Measurements from ENCODE around the gene GPHN. TPM values are rescaled to one million over a fixed set of nuclear protein-coding genes. Genes with fewer than 3 reads are reported as not detected.

Gene GPHN
- total and polyA plus RNA-seq, 2 of the 4 experiments (the other 2 are of a cell fraction): 8.0 to 8.1 TPM

GRCh38 chr14:66652525-66653106 is 144.7 kb downstream of the GPHN start:
- Histone ChIP-seq H3K4me2 (ENCODE audit: low read depth, low read length) (no peak overlapping the region), H2BK120ac (ENCODE audit: low read depth, low read length) (no peak overlapping the region), H4K8ac (ENCODE audit: low read depth in 2 of 2, low read length in 2 of 2) (no peak overlapping the region), H3K9ac (ENCODE audit: low read depth, low read length) (no peak overlapping the region; the same call in 1 of the 2 replicates), H2BK20ac (ENCODE audit: low read depth, low read length) (no peak overlapping the region), H3K9me1 (ENCODE audit: insufficient read depth, low read length) (no peaks in the 10 kb centered on the region), H2BK5ac (ENCODE audit: low read depth, low read length, poor library complexity, severe bottlenecking) (no peak overlapping the region), H3K79me1 (ENCODE audit: low read depth in 1 of 2, low read length in 2 of 2) (no peaks in the 10 kb centered on the region), H4K91ac (ENCODE audit: insufficient read depth, low read depth, low read length) (no peak overlapping the region), H2AFZ (replicated peaks; ENCODE audit: low read length, poor library complexity) (no peak overlapping the region), H3K18ac (ENCODE audit: low read depth, low read length) (no peak overlapping the region), H3K36me3 (ENCODE audit: control insufficient read depth, insufficient read depth, low read length) (no peaks in the 10 kb centered on the region), H3K56ac (ENCODE audit: extremely low read depth, insufficient read depth, low read length) (no peak overlapping the region), H3K4ac (ENCODE audit: low read depth, low read length) (no peak overlapping the region), H3K14ac (replicated peaks; ENCODE audit: low read depth, low read length) (no peak overlapping the region), H4K20me1 (ENCODE audit: insufficient read depth, low read length) (no peaks in the 10 kb centered on the region), H4K5ac (ENCODE audit: low read depth, low read length) (no peak overlapping the region), H3K9me3 (ENCODE audit: control insufficient read depth, insufficient read depth, low read length) (peaks cover 2% of the 10 kb centered on the region; the same call in 1 of the 2 replicates), H3K27ac (ENCODE audit: insufficient read depth, low read length) (no peak overlapping the region), H2BK15ac (ENCODE audit: low read depth, low read length) (no peak overlapping the region), H3K4me1 (ENCODE audit: control insufficient read depth, insufficient read depth, low read length) (no peaks in the 10 kb centered on the region), H3K4me3 (ENCODE audit: insufficient read depth, low read depth, low read length) (no peak overlapping the region), H2AK5ac (ENCODE audit: low read depth, low read length) (no peak overlapping the region), H3K27me3 (ENCODE audit: control insufficient read depth, insufficient read depth, low read length) (no peaks in the 10 kb centered on the region), H2AK9ac (replicated peaks; ENCODE audit: low read depth, low read length, poor library complexity) (no peak overlapping the region), H3K23ac (ENCODE audit: low read depth, low read length) (no peak overlapping the region)
- ChIA-PET CTCF (no interaction called here), POLR2A (ENCODE audit: unreplicated experiment) (interaction anchor here (0.6 kb wide), 1 partner anchor 732 kb away, joined by 6 read pairs; no protein-coding TSS in a partner anchor)
- in situ Hi-C loops (cut with MboI; ENCODE audit: low sequenced_read_pairs): no loop called here
- BruUV-seq (replicated peaks): no TSS peak
- TF ChIP-seq MAFK (IDR thresholded peaks at IDR 0.05; ENCODE audit: low read depth, low read length): no peak
- no peak for TF ChIP-seq FOS (IDR thresholded peaks at IDR 0.05; ENCODE audit: low read depth, low read length)
- no peak for TF ChIP-seq NFE2L2 (IDR thresholded peaks at IDR 0.05; ENCODE audit: low read depth, low read length)
- no peak for TF ChIP-seq MAZ (IDR thresholded peaks at IDR 0.05; ENCODE audit: borderline replicate concordance, low read depth, low read length)
- TF ChIP-seq, protein P1, sequence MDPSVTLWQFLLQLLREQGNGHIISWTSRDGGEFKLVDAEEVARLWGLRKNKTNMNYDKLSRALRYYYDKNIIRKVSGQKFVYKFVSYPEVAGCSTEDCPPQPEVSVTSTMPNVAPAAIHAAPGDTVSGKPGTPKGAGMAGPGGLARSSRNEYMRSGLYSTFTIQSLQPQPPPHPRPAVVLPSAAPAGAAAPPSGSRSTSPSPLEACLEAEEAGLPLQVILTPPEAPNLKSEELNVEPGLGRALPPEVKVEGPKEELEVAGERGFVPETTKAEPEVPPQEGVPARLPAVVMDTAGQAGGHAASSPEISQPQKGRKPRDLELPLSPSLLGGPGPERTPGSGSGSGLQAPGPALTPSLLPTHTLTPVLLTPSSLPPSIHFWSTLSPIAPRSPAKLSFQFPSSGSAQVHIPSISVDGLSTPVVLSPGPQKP (IDR thresholded peaks at IDR 0.05; ENCODE audit: borderline replicate concordance, low read depth, low read length): no peak
- no peak for TF ChIP-seq RCOR1 (IDR thresholded peaks at IDR 0.05; ENCODE audit: insufficient replicate concordance, low read length)
- no peak for TF ChIP-seq RFX5 (IDR thresholded peaks at IDR 0.05; ENCODE audit: low read depth, low read length)
- no peak for TF ChIP-seq BHLHE40 (IDR thresholded peaks at IDR 0.05; ENCODE audit: low read depth, low read length)
- no peak for TF ChIP-seq RAD21 (IDR thresholded peaks at IDR 0.05; ENCODE audit: low read length)
- no peak for TF ChIP-seq POLR2A (IDR thresholded peaks at IDR 0.05; ENCODE audit: low read depth, low read length)
- no peak for TF ChIP-seq MXI1 (IDR thresholded peaks at IDR 0.05; ENCODE audit: borderline replicate concordance, low read depth, low read length)
- TF ChIP-seq, protein P2, sequence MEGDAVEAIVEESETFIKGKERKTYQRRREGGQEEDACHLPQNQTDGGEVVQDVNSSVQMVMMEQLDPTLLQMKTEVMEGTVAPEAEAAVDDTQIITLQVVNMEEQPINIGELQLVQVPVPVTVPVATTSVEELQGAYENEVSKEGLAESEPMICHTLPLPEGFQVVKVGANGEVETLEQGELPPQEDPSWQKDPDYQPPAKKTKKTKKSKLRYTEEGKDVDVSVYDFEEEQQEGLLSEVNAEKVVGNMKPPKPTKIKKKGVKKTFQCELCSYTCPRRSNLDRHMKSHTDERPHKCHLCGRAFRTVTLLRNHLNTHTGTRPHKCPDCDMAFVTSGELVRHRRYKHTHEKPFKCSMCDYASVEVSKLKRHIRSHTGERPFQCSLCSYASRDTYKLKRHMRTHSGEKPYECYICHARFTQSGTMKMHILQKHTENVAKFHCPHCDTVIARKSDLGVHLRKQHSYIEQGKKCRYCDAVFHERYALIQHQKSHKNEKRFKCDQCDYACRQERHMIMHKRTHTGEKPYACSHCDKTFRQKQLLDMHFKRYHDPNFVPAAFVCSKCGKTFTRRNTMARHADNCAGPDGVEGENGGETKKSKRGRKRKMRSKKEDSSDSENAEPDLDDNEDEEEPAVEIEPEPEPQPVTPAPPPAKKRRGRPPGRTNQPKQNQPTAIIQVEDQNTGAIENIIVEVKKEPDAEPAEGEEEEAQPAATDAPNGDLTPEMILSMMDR (conservative IDR thresholded peaks at IDR 0.05; ENCODE audit: low read depth, low read length): no peak
- TF ChIP-seq CHD1 (IDR thresholded peaks at IDR 0.05; ENCODE audit: low read depth, low read length): no peak
- no peak for TF ChIP-seq SMC3 (IDR thresholded peaks at IDR 0.05; ENCODE audit: low read depth, low read length)
- TF ChIP-seq, protein P3, sequence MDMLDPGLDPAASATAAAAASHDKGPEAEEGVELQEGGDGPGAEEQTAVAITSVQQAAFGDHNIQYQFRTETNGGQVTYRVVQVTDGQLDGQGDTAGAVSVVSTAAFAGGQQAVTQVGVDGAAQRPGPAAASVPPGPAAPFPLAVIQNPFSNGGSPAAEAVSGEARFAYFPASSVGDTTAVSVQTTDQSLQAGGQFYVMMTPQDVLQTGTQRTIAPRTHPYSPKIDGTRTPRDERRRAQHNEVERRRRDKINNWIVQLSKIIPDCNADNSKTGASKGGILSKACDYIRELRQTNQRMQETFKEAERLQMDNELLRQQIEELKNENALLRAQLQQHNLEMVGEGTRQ (IDR thresholded peaks at IDR 0.05; ENCODE audit: low read depth, low read length): no peak
- TF ChIP-seq CEBPB (IDR thresholded peaks at IDR 0.05; ENCODE audit: low read depth, low read length): no peak
- no CpG with 5 or more reads among the region's 3 CpGs for WGBS, 2 experiments (ENCODE audit: extremely low coverage in 2 of 2, insufficient read length in 1 of 2)
- intact Hi-C loops (cut with micrococcal nuclease): no loop called here
- DNase-seq (no peak), ATAC-seq (ENCODE audit: low read depth) (no peak)
- dilution Hi-C loops (cut with HindIII; ENCODE audit: low sequenced_read_pairs, unreplicated experiment): no loop called here
